GM23338 (cell line): ENCODE data around the gene PPP1R9A. TPM values are rescaled to one million over a fixed set of nuclear protein-coding genes. Genes with fewer than 3 reads are reported as not detected.

Experiments used
- ATAC-seq: fragments of 200-7000 bp; cut with Tn5 transposase; 3 replicates; pipeline ENCODE4 v1.9.1; 2020
- DNase-seq: peaks from one replicate; pipeline ENCODE4 v3.0.0-alpha.2; 2015; ENCODE audit warnings: low spot score
- H2AFZ ChIP-seq: fragments of 200-600 bp; sonication (generic); 2 replicates; pipeline ENCODE4 v1.8.0; 2016; ENCODE audit warnings: antibody characterized with exemption, mild to moderate bottlenecking, moderate library complexity
- H3F3A ChIP-seq: fragments of 200-600 bp; sonication (generic); replicated peaks from 2 replicates; pipeline ENCODE4 v1.8.0; 2017; ENCODE audit warnings: antibody characterized with exemption, mixed run types, low read depth
- H3K27ac ChIP-seq: fragments of 200-600 bp; sonication (generic); 2 replicates; pipeline ENCODE4 v1.6.1; 2016; ENCODE audit warnings: low read depth
- H3K27me3 ChIP-seq: fragments of 200-600 bp; sonication (generic); 2 replicates; pipeline ENCODE4 v1.8.0; 2016; ENCODE audit warnings: mild to moderate bottlenecking, mixed run types, moderate library complexity; ENCODE audit not compliant: insufficient read depth
- H3K36me3 ChIP-seq: fragments of 200-600 bp; sonication (generic); 2 replicates; pipeline ENCODE4 v1.8.0; 2016; ENCODE audit warnings: mild to moderate bottlenecking; ENCODE audit not compliant: insufficient read depth
- H3K4me1 ChIP-seq: fragments of 200-600 bp; sonication (generic); 2 replicates; pipeline ENCODE4 v1.8.0; 2016; ENCODE audit warnings: mild to moderate bottlenecking, moderate library complexity; ENCODE audit not compliant: insufficient read depth
- H3K4me2 ChIP-seq: fragments of 200-600 bp; sonication (generic); 2 replicates; pipeline ENCODE4 v1.7.1; 2017; ENCODE audit warnings: mixed run types
- H3K4me3 ChIP-seq: fragments of 200-600 bp; sonication (generic); 2 replicates; pipeline ENCODE4 v1.6.1; 2016; ENCODE audit warnings: mixed run types
- H3K79me2 ChIP-seq: fragments of 200-600 bp; sonication (generic); replicated peaks from 2 replicates; pipeline ENCODE4 v1.8.0; 2017; ENCODE audit warnings: mild to moderate bottlenecking; ENCODE audit not compliant: insufficient read depth
- H3K9me2 ChIP-seq: fragments of 200-600 bp; sonication (generic); 2 replicates; pipeline ENCODE4 v1.8.0; 2017; ENCODE audit not compliant: insufficient read depth
- H4K20me1 ChIP-seq: fragments of 200-600 bp; sonication (generic); replicated peaks from 2 replicates; pipeline ENCODE4 v1.8.0; 2017; ENCODE audit warnings: mild to moderate bottlenecking; ENCODE audit not compliant: insufficient read depth
- H3K27ac Mint-ChIP-seq: 2 replicates; pipeline ENCODE4 v1.8.0; 2020; ENCODE audit warnings: inconsistent platforms, mild to moderate bottlenecking, moderate library complexity, mixed read lengths
- H3K27me3 Mint-ChIP-seq: 3 replicates; pipeline ENCODE4 v1.8.0; 2022; ENCODE audit warnings: low read depth, mild to moderate bottlenecking, moderate library complexity, mixed read lengths, inconsistent platforms; ENCODE audit not compliant: insufficient read depth, poor library complexity
- H3K36me3 Mint-ChIP-seq: 3 replicates; pipeline ENCODE4 v1.8.0; 2021; ENCODE audit warnings: low read depth, mild to moderate bottlenecking, inconsistent platforms, moderate library complexity, mixed read lengths
- H3K4me1 Mint-ChIP-seq: 3 replicates; pipeline ENCODE4 v1.8.0; 2020; ENCODE audit warnings: mild to moderate bottlenecking, inconsistent platforms, mixed read lengths
- H3K4me3 Mint-ChIP-seq: 3 replicates; pipeline ENCODE4 v1.8.0; 2021; ENCODE audit warnings: moderate library complexity, mild to moderate bottlenecking, inconsistent platforms, mixed read lengths
- H3K9me3 Mint-ChIP-seq: 3 replicates; pipeline ENCODE4 v1.8.0; 2020; ENCODE audit warnings: moderate library complexity, mild to moderate bottlenecking, inconsistent platforms, mixed read lengths
- CREB1 ChIP-seq: fragments of 250-450 bp; sonication (Bioruptor Pico); IDR thresholded peaks from 2 replicates; pipeline ENCODE4 v1.5.0; 2020; ENCODE audit warnings: low read depth, mild to moderate bottlenecking, moderate library complexity
- ETS1 ChIP-seq: IDR thresholded peaks from 2 replicates; pipeline ENCODE4 v1.6.1; 2016; ENCODE audit warnings: antibody characterized with exemption
- NANOG ChIP-seq: IDR thresholded peaks from 2 replicates; pipeline ENCODE4 v1.6.1; 2016; ENCODE audit warnings: antibody characterized with exemption, borderline replicate concordance
- STAT1 ChIP-seq: IDR thresholded peaks from one replicate; pipeline ENCODE4 v1.6.1; 2016; ENCODE audit warnings: antibody characterized with exemption; ENCODE audit not compliant: unreplicated experiment
- ZNF114 ChIP-seq: fragments of 250-450 bp; sonication (Bioruptor Pico); IDR thresholded peaks from 2 replicates; pipeline ENCODE4 v1.5.0; 2020; ENCODE audit warnings: mild to moderate bottlenecking, moderate library complexity
- ZNF331 ChIP-seq: fragments of 250-450 bp; sonication (Bioruptor Pico); IDR thresholded peaks from 2 replicates; pipeline ENCODE4 v1.5.0; 2020; ENCODE audit warnings: low read depth, mild to moderate bottlenecking, moderate library complexity
- ZNF462 ChIP-seq: fragments of 250-450 bp; sonication (Bioruptor Pico); IDR thresholded peaks from 2 replicates; pipeline ENCODE4 v1.5.0; 2020; ENCODE audit warnings: mild to moderate bottlenecking, moderate library complexity
- polyA plus RNA-seq: library from polyadenylated mRNA; unstranded; fragments of >200 nt; fragmentation: Nextera tagmentation; extraction: Ambion mirVana; gene quantifications from 2 replicates; pipeline ENCODE4 v1.2.1, GENCODE V29; 2016
- total RNA-seq: library from RNA; depleted of rRNA; stranded (reverse); fragments of >200 nt; shearing (Covaris generic); gene quantifications from 2 replicates; pipeline ENCODE4 v1.2.3, GENCODE V29; 2014

The PPP1R9A gene
- total and polyA plus RNA-seq, 2 experiments from 2014 or later: 10.6 to 31.8 TPM

- TF ChIP-seq ZNF462: no peak
- no peak for TF ChIP-seq NANOG
- no peak for TF ChIP-seq ZNF331 (CRISPR knock-in tag)
- no peak for TF ChIP-seq ZNF114 (CRISPR knock-in tag)
These were observed 9.1 kb upstream of the PPP1R9A start (continued) for GRCh38 chr7:94898340-94898739.

GRCh38 chr7:94901981-94902380 lies 5.4 kb upstream of the PPP1R9A start:
- H3K4me3 Mint-ChIP-seq: no peak overlapping the region
- H3K79me2 ChIP-seq: no peaks in the 10 kb centered on the region
- no peaks in the 10 kb centered on the region for H3K27me3 ChIP-seq
- no peak for TF ChIP-seq ETS1
- no peak for TF ChIP-seq ZNF114 (CRISPR knock-in tag)
- no peak for TF ChIP-seq CREB1 (CRISPR knock-in tag)
- no peak for TF ChIP-seq STAT1
- H3K4me2 ChIP-seq: no peak overlapping the region
- no peaks in the 10 kb centered on the region for H3F3A ChIP-seq
- no peak for ATAC-seq
- no peaks in the 10 kb centered on the region for H3K36me3 Mint-ChIP-seq
- peaks cover 3% of the 10 kb centered on the region for H3K27me3 Mint-ChIP-seq
- H3K36me3 ChIP-seq: no peaks in the 10 kb centered on the region
- H3K4me1 ChIP-seq: peaks cover 8% of the 10 kb centered on the region; the same call in 1 of the 2 replicates
- H3K4me3 ChIP-seq: no peak overlapping the region
- no peak for DNase-seq
- no peaks in the 10 kb centered on the region for H3K9me2 ChIP-seq
- H4K20me1 ChIP-seq: no peaks in the 10 kb centered on the region
- H3K27ac Mint-ChIP-seq: no peak overlapping the region
- H3K4me1 Mint-ChIP-seq: peaks cover 7% of the 10 kb centered on the region
- H3K27ac ChIP-seq: no peak overlapping the region
- H2AFZ ChIP-seq: no peak overlapping the region
- H3K9me3 Mint-ChIP-seq: no peaks in the 10 kb centered on the region
